Bone marrow (tissue), 2 donors: ENCODE measurements around the gene CXCL14.

Source experiments
- DNase-seq, 2 donors: peaks; one replicate each; lab custom pipeline; 2025; lab: John Stamatoyannopoulos, UW

Gene CXCL14, protein sequence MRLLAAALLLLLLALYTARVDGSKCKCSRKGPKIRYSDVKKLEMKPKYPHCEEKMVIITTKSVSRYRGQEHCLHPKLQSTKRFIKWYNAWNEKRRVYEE

DNA sequence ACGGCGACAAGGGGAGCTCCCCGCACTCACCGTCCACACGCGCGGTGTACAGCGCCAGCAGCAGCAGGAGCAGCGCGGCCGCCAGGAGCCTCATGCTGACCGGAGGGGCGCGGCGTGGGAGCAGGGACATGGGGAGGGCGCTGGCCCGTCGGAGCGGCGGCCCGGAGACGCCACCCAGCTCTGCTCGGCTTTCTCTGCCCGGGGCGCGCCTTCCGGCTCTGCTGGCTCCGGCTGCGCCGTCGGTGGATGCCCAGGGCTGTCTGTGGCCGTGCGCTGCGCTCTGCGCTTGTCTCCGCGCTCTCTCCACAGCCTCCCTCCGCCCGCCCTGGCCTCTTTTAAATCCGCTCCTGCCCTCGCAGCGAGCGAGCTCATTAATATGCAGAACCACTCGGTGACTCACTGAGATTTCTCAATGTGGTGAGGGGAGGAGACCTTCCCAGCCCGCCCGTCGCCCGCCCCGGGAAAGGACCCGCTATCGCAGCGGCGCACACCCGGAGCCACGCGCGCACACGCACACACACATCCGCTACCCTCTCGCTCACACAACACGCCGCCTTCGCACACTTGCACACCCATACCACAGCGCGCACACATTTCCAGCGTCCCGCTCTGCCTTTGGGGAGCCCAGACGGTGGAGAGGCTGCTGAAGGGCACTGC lies at the start of gene CXCL14:
Gene CXCL14, minus strand, starts transcription at position 307 of the 657 bp plus-strand sequence. Its CDS starts 213 bp downstream, at position 94.
- peak in 1 of 2 donors; percentile 32 for DNase-seq

DNA sequence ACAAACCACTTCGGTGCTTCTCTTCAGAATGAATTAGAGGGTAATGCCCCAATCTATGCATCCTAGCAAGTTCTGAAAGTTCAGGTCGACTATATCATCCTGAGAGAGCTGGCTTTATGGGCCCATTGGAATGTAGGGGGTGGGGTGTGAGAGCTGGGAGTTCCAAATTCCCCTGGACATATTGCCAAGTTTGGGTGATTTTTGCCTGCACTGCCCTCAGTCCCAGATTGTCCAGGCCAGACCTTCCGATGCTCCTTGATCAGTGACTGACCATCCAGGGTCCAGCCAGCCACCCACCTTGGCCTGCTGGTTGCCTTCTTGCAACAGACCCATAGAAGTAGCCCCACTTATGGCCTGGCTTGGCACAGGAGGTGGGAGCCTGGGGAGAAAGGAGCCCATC lies 47.8 kb upstream of the CXCL14 start:
- DNase-seq: no peak

DNA sequence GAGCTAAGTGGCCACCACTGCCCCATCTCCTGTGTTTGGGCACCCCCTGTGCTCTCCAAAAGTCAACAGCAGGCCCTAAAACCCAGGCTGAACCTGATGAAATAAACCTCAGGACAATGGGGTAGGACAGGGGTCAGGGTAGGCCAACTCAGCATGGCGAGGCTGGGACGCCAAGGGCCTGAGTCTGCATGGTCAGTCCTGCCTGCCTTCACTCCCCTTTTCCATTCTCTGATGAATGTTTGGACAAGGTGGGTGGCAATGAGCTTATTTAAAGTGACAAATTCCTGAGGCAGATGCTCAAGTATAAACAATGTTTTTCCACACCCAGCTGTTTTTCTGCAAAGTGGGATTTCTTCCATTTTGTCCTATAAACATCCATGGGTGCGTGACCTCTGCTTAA lies 47.2 kb upstream of the CXCL14 start:
- no peak for DNase-seq

DNA sequence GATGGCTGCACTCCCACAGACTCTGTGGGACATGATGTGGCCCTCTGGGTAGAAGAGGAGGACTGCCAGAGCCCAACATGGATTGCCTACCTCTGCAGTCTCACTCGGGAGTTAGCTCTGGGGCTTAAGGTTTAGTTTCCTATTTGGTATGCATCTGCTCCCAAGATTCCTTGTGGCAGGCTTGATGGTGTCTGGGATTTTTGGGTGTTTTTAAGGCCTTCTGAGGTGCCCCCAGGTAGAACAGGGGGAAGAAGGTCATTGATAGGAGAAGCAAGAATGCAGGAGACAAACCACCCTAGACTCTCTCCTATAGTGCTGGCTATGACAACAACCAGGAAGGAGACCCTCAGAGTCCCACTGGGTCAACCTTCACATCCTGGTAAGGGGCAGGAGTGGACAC lies 46.7 kb upstream of the CXCL14 start:
- no peak for DNase-seq

DNA sequence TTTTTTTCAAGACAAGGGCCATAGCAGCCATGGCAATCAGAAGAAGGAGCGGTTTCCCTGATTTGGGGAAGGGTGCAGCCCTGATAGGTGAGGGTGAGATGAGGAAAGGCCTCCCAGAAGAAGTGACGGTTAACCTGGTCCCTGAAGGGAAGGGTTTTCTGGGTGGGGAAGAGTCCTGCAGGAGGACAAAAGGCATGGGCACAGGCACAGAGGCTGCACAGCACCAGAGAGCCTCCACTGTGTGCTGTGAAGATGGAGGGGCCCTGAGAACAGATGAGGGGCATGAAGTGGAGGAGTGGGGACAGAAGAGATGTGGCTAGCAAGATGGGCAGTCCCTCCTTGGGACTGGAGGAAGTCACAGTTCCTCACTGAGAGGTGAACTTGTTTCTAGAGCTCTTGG lies 46.3 kb upstream of the CXCL14 start:
- DNase-seq: no peak

DNA sequence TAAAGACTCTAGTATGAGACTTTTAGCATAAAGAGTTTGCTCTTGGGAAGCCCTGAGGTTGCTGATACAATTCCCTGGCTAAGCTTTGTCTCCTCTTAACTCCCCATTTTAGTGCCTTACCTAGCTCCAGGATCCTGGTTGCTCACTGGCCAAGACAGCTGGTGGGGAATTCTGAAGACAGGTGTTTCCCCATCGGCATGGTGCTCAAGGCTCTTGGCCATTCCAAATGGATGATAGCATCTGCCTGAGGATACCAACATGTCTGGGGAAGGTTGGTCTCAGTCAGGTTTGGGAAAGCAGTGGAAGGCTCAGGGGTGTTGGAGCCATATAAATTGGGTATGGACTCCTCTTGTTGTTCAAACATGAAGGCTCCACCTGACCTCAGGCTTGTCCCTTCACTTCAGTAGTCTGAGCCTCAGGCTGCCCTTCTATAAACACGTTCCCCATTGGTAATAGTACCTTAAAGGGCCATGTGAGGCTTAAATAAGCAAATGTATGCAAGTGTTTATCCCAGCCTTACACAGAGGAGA lies 44.5 kb upstream of the CXCL14 start:
- DNase-seq: no peak

DNA sequence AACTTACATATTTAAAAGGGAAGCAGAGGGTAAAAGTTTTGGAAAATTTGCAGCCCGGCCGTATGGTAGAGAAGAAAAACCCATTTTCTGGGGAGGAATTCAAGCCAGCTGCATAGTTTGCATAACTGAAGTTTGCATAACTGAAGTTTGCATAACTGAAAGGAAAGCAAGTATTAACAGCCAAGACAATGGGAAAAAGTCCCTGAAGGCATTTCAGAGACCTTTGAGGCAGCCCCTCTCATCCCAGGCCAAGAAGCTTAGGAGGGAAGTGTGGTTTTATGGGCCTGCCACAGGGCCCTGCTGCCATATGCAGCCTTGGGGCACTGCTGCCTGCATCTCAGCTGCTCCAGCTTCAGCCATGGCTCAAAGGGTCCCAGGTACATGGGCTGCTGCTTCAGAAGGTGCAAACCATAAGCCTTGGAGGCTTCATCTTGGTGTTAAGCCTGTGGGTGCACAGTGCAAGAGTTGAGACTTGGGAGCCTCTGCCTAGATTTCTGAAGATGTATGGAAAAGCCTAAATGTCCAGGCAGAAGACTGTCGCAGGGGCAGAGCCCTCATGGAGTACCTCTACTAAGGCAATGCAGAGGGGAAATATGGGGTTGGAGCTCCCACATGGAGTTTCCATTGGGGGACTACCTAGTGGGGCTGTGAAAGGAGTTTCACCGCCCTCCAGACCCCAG lies 36.9 kb upstream of the CXCL14 start:
- no peak for DNase-seq

DNA sequence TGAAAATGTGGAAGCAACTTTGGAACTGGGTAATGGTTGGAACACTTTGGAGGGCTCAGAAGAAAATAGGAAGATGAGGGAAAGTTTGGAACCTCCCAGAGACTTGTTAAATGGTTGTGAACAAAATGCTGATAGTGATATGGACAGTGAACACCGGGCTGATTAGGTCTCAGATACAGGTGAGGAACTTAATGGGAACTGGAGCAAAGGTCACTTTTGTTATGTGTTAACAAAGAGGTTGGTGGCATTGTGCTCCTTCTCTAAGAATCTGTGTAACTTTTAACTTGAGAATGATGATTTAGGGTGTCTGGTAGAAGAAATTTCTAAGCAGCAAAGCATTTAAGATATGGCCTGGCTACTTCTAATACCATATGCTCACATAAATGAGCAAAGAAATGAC lies 36.4 kb upstream of the CXCL14 start:
- DNase-seq: no peak

DNA sequence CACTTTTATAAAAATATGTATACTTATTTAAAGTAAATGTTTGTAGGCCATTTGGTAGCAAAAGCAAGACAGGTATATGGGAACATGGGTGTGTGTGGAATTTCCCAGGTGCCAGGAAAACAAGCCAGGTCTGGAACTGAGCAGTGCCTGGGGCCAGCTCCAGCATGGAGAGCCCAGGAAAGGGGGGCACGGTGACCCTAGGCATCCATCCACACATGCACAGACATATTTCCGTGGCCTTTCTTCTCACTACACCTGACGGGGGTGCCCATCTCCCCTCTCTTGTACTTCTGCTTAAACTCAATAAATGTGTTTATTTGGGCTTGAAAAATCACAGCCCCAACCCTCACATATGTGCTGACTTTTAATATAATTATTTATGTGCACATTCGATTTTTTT lies 31.2 kb upstream of the CXCL14 start:
- DNase-seq: no peak

DNA sequence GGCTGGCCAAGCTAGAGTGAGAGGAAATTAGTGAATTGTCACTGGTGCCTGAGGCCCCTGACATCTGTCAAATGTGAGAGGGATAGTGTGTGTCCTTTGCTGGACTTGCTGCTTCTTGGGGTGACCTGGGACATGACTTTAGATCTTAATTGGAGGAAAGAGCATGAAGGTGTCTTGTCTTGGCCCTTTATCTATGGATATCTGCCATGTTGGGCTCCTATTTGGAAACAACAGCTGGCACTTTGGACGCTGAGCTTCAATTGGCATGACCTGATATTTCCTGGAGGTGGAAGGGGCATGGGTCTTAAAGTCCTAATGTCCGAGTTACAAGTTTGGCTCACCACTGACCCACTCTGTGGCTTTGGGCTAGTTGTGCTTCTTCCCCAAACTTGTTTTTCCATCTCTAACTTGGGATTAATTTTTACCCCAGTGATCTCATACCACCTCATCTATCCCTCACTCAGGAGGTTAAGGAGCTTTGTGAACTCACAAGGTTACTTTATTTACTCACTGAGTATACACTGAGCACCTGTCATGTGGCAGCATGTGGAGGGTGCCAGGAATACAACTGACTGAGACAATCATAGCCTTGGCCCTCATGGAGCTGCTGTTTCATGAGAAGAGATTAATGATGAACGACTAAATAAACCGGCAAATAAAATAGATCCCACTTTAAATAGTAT lies 30.1 kb upstream of the CXCL14 start:
- no peak for DNase-seq

DNA sequence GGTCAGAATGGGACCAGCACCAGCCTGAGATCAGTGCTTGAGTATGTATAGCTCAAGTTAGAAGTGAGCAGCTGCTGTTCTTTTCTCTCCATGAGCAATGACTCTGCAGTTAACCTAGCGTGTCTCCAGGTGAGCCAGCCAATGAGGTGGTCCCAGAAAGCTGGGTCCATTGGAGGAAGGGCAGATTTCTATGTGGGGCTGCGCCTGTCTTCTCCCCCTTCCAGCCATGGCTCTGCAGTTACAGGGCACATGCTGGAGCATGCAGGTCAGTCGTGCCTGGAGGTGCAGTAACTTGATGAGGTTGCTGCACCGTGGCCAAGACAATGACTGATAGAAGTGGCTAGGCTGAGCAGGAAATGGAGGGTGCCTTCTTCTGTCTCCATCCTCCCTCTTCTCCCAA lies 29.6 kb upstream of the CXCL14 start:
- no peak for DNase-seq

DNA sequence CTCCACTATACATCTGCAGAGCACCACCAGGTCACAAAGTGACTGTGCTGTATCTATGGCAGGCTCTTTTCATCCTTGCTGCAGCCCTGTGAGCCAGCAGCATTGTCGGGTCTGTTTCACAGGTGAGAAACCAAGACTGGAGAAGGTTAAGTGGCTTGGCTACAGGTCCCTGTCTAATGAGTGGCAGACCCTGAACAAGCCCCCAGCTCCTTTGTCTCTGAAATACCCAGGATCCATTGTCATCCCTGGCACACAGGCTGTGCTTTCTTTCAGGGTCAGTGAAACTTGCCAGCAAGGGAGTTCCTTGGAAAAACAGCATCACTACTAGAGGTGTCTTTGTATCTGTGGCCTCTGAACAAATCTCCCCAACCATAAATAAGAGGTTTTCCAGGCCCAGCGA lies 27.6 kb upstream of the CXCL14 start:
- DNase-seq: no peak

DNA sequence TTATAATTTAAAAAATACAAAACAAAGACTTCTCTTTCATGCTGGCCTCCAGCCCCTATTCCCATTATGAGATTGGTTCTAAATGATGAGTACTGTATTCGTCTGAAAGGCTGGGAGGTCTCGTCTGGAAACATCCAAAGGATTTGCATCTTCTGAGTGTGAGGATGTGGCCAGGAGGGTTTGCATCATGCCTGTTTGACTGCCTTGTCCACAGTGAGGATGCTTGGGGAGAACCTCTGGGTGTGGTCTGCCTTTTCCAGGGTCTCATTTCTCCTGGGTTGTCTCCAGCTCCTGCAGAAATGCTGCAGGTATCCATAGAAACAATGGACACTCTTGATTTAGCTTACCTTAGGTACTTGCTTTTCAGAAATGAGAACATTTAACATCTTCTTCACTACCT lies 26.4 kb upstream of the CXCL14 start:
- DNase-seq: no peak

DNA sequence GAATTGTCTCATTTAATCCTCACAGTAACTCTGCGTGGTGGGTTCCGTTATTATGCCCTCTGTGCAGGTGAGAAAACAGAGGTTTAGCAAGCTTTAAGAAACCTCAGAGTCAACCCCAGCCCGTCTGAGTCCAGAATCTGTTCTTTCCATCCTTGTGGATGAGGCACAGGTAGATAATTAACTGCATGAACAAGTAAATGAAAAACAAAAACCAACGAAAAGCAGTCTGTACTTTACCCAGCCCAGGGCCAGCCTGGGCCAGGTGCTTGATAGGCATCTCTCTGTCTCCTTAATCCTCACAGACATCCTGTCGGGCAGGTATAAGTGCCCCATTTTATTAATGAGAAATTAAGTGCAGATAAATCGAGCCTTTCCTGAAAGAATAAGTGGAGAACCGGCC lies 25.3 kb upstream of the CXCL14 start:
- DNase-seq: no peak

DNA sequence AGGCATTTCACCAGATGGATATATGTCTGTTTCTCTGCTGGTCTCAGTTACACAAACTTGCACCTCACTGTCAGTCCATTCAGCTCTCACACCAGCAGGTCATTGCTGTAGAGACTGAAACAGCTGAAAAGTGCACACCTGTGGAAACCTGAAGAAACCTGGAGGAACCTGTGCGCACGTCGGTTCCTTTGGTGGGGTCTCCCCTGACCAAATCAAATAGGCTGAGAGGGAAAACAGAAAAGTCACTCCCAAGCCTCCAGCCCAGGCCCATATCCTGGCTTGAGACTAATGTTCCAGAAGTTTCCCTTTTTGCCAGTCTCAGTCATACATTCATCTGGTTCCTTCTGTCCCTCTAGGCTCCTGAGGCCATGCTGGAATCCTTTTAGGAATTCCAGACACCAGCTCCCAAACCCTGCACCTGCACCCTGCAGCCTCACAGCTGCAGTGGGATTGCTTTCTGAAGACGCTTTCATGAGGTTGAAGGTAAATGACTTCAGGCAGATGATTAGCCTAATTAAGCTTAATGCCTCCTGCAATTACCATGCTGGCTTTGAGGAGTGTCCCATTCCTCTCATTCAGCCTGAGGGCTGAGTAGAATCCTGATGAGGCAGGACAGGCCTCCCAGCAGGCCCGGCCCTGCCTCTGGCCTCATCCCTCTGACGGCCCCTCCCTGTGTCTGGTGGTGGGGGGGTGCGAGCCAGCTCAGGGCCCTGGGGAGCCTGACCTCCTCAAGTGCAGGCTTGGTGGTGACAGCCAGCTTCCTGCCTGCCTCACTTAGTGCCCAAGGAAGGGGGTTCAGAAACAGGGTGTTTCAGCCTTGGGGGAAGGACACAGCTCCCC lies 24.3 kb upstream of the CXCL14 start:
- no peak for DNase-seq

DNA sequence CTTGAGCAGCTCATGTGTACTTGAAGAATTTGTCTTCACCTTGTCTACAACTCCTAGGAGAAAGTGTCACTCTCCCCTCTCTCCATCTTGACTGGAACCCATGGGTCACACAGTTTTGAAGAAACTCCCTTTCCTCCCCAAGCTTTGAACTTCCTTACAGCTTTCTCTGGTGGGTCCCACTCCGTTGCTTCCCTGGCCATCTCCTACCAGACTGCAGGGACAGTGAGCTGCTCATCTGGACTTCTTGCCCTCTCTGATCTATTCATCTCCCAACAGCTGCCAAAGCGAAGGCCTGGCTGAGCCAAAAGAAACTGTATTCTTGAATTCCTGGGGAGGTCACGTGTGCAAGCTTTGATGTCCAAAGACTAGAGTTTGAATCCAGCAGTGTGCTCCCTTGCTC lies 22.7 kb upstream of the CXCL14 start:
- DNase-seq: no peak

DNA sequence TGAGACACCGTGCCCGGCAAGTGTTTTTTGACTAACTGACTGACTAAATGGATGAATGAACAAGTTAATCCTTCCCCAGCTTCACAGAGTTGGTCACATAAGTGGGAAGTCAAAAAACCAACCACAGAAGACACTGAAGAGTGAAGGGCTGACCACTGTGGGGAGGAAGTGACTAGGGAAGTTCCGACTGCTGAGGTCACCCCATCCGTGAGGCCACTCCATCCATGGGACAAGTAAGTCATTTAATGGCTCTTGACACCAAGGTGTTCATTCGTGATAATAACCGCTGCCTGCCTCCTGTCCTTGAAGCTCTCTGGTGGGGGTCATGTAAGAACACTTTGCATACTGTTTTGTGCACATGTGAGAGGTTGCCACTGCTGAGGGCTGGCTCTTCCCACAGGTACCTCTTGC lies 22.2 kb upstream of the CXCL14 start:
- no peak for DNase-seq

DNA sequence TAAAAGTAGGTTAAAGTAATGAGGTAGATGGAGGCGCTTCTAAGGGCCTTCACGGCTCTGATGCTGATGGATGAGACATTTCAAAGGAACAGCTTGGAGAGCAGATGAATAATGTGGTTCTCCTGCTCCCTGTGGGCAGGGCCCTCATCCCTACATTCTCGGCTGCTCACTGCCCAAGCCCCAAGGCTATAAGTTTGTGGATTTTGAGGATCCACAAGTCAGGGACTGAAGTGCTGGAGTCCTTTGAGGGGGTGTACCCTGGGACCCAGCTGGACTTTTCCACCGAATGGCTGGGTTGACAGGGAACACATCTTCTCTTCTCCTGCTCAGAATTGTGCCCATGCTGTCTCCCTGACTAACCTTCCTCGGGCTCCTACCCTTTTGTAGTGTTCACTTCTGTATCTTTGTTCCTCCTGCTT lies 21.4 kb upstream of the CXCL14 start:
- DNase-seq: no peak

DNA sequence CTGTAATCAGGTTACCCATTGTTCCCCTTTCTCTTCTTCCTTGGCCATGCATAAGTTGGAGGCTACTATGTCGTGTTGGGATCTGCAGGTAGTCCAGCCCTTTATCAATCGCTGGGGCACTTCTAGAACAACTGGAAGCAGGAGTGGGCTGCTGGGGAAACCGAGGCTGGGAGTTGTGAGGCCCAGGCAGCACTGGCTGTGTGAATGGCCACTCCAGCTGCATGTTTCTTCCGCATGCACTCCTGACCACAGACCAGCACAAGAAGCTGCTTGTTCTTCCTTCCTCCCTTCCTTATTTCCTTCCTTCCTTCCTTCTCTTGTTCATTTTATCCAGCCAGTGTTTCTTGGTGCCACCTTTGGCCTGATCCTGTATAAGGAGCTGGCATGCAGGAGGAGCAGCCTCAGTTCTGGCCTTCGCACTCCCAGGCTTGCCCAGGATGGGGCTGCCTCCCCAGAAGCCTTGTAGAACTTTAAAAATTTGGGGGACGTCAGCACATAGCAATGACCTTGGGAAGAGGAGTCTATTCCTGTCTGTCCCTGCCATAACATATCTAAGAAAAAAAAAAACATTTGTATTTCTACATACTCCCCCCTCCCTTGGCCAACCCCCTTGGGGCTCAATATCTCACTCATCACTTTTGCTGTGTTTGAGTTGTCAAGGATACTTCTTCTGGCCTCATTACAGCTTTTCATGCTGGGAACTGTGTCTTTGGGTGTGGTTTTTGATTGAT lies 20.8 kb upstream of the CXCL14 start:
- no peak for DNase-seq

DNA sequence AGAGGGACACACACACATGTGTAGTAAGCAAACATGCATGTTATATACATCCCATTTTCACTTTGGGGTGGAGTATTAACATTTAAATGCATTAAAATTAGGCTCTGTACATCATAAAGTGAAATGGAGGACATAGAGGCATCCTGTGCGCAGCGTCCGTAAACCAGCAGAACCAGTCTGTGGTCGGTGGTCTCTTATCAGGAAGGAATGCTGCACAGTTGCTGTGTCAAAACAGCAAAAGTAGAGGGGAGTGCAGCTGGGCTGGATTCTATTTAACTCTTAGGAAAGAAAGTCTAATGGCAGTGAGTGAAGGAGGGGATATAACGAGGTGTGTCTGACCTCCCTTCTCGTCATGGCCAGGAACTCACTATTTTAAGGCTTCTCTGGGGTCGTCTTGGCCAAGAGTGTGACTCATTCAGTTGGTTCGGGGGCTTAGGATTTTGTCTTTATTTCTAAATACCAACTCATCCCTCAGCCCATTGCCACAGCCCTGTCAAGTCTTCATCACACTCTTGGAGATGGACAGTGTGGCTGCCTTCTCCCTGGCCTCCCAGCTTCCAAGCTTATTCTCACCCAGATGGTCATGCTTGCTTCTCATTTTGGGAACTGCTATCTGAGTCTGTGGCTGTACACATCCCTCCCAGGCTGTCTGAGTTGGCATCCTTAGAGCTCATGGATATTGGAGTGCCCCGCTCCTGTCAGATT lies 20.1 kb upstream of the CXCL14 start:
- no peak for DNase-seq

DNA sequence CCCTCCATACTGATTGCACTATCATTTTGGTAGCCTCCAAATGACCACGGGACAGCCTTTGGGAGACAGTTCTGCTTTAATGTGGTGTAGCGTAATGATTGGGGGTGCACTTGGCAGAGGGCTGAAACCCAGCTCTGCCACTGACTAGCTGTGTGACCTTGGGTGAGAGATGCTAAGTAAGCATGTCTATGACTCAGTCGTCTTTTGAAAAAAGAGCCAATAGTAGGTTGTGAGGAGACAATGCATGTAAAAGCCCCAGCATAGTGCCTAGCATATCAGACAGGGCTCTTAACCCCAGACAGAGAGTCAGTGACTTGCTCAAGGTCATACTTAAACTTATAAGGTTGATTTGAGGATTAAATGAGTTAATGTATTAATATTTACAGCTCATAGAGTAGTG lies 18.0 kb upstream of the CXCL14 start:
- DNase-seq: no peak
